WERI-Rb-1 (cell line): ENCODE results near the gene BTBD17.

ENCODE experiments used
- DNase-seq: peaks from one replicate; pipeline ENCODE4 v3.0.0-alpha.2; 2020
- H3K27ac ChIP-seq: fragments of 250-450 bp; sonication (Bioruptor Pico); 2 replicates; pipeline ENCODE4 v1.5.1; 2020; ENCODE audit warnings: mild to moderate bottlenecking, moderate library complexity
- H3K27me3 ChIP-seq: fragments of 250-450 bp; sonication (Bioruptor Pico); 2 replicates; pipeline ENCODE4 v1.5.1; 2021; ENCODE audit warnings: mild to moderate bottlenecking, low read depth, moderate library complexity; ENCODE audit not compliant: insufficient read depth, severe bottlenecking
- H3K36me3 ChIP-seq: fragments of 250-450 bp; sonication (Bioruptor Pico); 2 replicates; pipeline ENCODE4 v1.5.1; 2020; ENCODE audit warnings: mild to moderate bottlenecking, moderate library complexity
- H3K4me3 ChIP-seq: 2 replicates; pipeline ENCODE4 v1.5.1; 2011; ENCODE audit warnings: low read depth, mild to moderate bottlenecking, control low read depth, low read length
- H3K9me3 ChIP-seq: fragments of 250-450 bp; sonication (Bioruptor Pico); 2 replicates; pipeline ENCODE4 v1.5.1; 2021; ENCODE audit warnings: mild to moderate bottlenecking, moderate library complexity; ENCODE audit not compliant: severe bottlenecking
- TF ChIP-seq, protein P1 (sequence below): IDR thresholded peaks from 2 replicates; pipeline ENCODE4 v1.5.1; 2011; ENCODE audit warnings: low read depth, mild to moderate bottlenecking, control low read depth, inconsistent platforms, low read length

The BTBD17 gene

GRCh38 chr17:74345433-74346241 is 16.0 kb downstream of the BTBD17 start:
- TF ChIP-seq, protein P1, sequence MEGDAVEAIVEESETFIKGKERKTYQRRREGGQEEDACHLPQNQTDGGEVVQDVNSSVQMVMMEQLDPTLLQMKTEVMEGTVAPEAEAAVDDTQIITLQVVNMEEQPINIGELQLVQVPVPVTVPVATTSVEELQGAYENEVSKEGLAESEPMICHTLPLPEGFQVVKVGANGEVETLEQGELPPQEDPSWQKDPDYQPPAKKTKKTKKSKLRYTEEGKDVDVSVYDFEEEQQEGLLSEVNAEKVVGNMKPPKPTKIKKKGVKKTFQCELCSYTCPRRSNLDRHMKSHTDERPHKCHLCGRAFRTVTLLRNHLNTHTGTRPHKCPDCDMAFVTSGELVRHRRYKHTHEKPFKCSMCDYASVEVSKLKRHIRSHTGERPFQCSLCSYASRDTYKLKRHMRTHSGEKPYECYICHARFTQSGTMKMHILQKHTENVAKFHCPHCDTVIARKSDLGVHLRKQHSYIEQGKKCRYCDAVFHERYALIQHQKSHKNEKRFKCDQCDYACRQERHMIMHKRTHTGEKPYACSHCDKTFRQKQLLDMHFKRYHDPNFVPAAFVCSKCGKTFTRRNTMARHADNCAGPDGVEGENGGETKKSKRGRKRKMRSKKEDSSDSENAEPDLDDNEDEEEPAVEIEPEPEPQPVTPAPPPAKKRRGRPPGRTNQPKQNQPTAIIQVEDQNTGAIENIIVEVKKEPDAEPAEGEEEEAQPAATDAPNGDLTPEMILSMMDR, result no peak
- no peak overlapping the region for H3K4me3 ChIP-seq
- H3K36me3 ChIP-seq, result no peaks in the 10 kb centered on the region
- H3K27ac ChIP-seq, result no peak overlapping the region
- no peak for DNase-seq
- no peaks in the 10 kb centered on the region for H3K9me3 ChIP-seq
- no peaks in the 10 kb centered on the region for H3K27me3 ChIP-seq

DNA sequence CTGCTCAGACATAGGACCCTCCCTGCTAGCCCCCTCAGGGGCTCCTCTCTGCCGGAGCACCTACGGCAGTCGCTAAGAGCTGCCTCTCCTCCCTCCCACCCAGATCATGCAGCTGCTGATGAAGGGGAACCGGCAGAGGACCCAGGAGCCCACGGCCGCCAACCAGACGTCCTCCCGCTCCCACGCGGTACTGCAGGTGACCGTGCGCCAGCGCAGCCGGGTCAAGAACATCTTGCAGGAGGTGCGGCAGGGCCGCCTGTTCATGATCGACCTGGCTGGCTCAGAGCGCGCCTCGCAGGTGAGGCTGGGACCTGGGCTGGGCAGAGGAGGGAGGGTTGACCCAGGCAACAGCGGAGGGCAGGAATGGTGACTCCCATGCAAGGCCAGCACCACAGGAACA is 17.0 kb downstream of the BTBD17 start:
- TF ChIP-seq, protein P1, result no peak
- no peak overlapping the region for H3K4me3 ChIP-seq
- no peaks in the 10 kb centered on the region for H3K36me3 ChIP-seq
- no peaks in the 10 kb centered on the region for H3K27me3 ChIP-seq
- no peak for DNase-seq
- H3K9me3 ChIP-seq, result no peaks in the 10 kb centered on the region
- peak overlapping the region; percentile 75 for H3K27ac ChIP-seq

DNA sequence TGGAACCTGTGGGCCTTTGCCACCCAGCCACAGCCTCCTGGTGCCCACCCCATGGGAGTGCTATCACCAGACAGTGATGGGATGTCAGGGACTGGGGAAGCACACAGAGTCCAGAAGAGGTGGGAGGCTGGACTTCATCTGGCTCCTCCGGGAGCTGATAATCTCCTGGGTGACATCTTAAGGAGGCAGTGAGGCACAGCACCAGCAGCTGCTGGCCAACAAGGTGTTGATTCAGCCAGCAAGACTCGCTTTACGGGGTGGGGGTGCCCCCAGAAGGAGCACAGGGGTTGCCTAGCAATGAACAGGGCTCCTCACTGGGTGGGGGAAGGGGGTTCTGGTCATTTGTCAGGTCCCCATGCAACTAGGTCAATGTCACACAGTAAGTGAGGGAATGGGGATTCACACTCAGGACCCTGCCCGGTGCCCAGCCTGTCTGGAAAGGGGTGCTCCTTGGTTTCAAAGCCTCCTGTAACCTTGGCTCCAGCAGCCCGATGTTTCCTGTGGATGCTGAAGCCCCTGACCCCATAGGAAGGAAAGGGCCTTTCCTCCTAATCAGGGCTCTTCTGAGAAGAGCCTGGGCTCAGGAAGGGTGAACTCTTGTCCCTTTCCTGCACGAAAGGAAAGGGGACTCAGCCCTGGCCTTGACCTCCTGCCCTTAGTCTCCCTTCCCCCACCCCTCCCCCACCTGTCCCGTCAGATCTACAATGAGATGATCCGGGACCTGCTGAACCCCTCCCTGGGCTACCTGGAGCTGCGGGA is 18.0 kb downstream of the BTBD17 start:
- Histone ChIP-seq H3K36me3 (no peaks in the 10 kb centered on the region), H3K27ac (peak overlapping the region; percentile 75), H3K4me3 (no peak overlapping the region), H3K9me3 (no peaks in the 10 kb centered on the region), H3K27me3 (no peaks in the 10 kb centered on the region)
- TF ChIP-seq, protein P1, result peak; percentile 25; the same call in 1 of the 2 replicates
- peak; percentile 84 for DNase-seq

- Histone ChIP-seq H3K4me3 (no peak overlapping the region), H3K9me3 (no peaks in the 10 kb centered on the region), H3K27me3 (no peaks in the 10 kb centered on the region), H3K36me3 (no peaks in the 10 kb centered on the region), H3K27ac (peak overlapping the region; percentile 75)
- no peak for DNase-seq
- TF ChIP-seq, protein P1, result no peak
These were observed 18.5 kb downstream of the BTBD17 start for GRCh38 chr17:74343121-74343520.

DNA sequence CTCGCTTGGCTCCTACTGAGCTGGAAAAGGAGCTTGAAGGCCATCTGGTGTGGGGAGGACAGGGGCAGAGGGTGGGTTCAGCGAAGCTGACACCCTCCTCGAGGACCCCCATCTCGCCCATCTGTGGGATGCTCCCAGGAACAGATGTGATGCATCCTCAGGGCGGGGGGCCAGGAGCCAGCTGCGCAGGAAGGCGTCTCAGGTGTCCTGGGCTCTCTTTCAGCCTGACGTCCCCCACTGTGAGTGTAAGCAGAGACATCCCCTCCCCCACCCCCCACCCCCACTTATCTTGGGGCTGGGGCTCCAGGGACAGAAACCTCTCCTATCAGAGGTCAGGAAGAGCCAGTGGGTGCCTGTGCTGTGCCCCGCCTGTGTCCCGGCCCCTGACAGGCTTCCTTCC is 19.4 kb downstream of the BTBD17 start:
- H3K4me3 ChIP-seq, result no peak overlapping the region
- H3K36me3 ChIP-seq, result no peaks in the 10 kb centered on the region
- TF ChIP-seq, protein P1, result no peak
- H3K27me3 ChIP-seq, result no peaks in the 10 kb centered on the region
- DNase-seq, result peak; percentile 38
- peak overlapping the region; percentile 75 for H3K27ac ChIP-seq
- no peaks in the 10 kb centered on the region for H3K9me3 ChIP-seq
